NOMO-1 treated with DMSO at 0.1 percent for 48 hours (cell line): ENCODE data around the gene RCL1.
A peak's percentile ranks its signal among the peaks of the same experiment; 100 is the strongest.
"Not testable (repeated sequence)": the region's sequence is repeated elsewhere in the genome, so short reads cannot be mapped to it uniquely, and the experiment has no call there.

Experiments used
- DNase-seq: peaks from one replicate; lab custom pipeline; 2025; ENCODE audit not compliant: unreplicated experiment; lab: John Stamatoyannopoulos, UW

The RCL1 gene

DNA sequence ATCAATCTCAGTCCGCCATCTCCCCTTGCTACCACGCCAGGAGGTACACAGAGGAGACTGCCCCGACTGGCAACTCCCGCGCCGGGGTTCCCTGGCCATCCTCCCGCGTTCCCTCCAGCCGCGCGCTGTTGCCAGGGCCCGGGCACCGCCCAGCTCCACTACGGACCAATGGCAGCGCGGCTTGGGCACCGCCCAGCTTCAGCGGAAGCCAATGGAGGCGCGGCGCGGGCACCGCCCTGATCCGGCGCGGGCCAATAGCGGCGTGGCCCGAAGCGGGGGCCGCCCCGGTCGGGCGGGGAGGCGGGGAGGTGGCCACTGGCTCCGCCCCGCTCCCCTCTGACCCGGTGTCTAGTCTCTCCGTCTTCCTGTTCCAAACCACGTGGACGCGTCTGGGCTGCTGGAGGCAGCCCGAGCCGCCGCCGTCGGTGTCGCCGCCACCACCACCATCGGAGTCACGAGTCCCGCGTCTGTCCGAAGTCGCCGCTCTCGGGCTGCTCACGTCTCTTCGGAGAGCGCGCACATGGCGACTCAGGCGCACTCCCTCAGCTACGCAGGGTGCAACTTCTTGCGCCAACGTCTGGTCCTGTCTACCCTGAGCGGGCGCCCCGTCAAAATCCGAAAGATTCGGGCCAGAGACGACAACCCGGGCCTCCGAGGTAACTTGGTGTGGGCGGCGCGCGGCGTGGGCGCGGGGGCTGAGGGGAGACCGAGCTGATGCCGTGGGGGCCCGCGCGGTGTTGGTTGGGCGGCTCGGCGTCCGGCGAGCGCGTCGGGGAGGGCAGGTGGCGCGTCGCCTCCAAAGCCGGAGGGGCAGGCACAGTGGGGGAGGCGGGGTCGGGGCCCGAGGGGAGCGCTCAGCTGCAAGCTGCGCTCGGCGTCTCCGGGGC is at the start of gene RCL1:
Gene RCL1, plus strand, starts transcription at position 373 of the 887 bp plus-strand sequence. Its CDS starts 148 bp downstream, at position 521.
- peak; percentile 86 for DNase-seq

GRCh38 chr9:4743131-4743875 is 49.4 kb upstream of the RCL1 start:
- DNase-seq = no peak

GRCh38 chr9:4746278-4747030 is 46.3 kb upstream of the RCL1 start:
- DNase-seq = no peak

GRCh38 chr9:4748612-4749011 is 44.1 kb upstream of the RCL1 start:
- no peak for DNase-seq

DNA sequence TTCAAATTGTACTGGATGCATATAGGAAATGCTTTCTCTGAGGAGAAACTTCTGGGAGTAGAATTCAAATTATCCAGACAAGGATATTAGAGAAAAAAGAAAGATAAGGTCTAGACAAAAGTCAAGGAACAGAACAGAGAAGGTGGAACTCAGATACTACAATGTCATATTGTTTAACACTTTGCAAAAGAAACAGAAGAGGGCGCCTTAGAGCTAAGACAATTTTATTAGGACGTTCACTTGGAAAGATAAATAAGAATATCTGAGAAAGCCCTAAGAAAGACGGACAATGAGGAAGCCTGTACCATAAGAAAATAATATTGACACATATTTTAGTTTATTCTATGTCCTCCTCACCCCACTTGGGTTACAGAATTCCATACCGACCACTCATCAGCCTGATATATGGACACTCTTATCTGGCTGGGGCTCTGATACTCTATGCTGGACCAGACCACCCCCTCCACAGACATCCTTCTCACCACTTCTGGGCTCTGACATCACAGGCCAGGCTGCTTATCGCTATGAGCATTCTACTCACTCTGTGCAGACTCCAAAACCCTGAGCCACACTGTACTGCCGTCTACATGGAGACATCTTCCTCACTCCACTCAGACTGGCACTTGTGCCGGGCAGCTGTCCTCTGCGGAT is 42.6 kb upstream of the RCL1 start:
- DNase-seq = peak; percentile 34

DNA sequence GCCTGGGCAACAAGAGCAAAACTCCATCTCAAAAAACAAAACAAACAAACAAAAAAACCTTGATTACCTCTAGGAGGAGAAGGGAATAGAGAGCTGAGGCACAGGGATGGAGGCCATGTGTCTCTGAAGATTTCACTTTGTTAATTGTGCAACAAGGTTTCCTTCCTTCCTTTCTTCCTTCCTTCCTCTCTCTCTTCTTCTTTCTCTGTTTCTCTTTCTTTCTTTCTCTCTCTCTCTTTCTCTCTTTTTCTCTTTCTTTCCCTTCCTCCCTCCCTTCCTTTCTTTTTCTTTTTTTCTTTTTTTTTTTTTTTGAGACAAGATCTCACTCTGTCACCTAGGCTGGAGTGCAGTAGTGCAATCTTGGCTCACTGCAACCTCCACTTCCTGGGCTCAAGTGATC is 38.2 kb upstream of the RCL1 start:
- DNase-seq = not testable (repeated sequence)

DNA sequence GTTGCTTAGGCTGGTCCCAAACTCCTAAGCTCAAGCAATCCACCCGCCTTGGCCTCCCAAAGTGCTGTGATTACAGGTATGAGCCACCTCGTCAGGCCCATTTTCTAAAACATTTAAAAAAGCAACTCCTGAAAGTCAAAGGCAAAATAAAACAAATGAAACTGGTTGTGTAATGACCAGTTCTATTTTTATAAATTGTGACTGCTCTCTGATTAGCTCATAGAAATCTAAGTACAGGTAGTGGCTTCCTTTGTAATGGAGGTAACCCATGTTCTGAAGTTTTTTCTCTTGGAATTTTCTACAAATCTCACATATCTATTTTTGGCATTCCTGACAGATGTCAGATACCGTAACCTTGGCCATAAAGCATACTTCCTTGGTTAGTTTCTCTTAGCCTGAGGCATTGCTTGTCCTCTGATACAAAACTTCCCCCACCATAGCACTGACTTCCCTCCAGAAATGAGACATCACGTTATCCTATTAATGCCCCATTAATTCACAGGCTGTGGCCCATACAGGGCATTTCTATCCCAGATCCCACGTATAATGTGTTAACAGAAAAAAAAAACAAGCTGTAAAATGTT is 37.6 kb upstream of the RCL1 start:
- no peak for DNase-seq

DNA sequence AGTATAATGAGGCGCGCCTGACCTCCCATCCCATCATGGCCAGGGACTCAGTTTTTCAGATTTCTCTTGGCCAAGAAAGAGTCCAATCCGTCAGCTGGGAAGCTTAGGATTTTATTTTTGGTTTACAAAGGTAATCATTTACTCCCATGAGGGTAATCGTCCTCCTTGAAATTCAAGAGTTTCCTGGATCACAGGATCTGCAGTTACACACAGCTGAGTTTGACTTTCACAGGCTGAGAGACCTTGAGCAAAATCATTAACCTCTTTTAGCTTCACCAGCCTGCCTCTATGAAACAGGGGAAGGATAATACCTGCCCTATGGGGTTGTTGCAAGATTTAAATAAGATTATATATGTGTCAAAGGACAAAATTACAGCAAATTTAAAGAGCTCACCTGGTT is 36.3 kb upstream of the RCL1 start:
- no peak for DNase-seq

DNA sequence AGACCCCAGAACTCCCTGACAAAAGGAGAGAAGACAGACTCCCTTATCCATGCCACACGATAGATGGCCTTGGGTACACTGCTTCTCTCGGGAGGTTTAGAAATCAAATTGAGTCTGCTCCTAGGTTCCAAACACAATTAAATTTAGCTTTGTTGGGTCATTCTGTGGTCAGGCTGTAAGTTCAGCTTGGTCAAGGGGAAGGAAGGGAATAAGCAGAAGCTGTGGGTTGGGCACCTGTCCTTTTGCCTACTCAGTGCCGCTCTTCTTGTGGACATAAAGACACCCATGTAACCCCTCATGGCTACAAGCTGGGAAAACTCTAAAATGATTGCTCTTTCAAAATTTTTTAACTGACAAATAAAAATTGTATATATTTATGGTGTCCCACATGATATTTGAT is 32.6 kb upstream of the RCL1 start:
- DNase-seq = peak; percentile 55

GRCh38 chr9:4762108-4762885 is 30.4 kb upstream of the RCL1 start:
- DNase-seq = peak; percentile 49

DNA sequence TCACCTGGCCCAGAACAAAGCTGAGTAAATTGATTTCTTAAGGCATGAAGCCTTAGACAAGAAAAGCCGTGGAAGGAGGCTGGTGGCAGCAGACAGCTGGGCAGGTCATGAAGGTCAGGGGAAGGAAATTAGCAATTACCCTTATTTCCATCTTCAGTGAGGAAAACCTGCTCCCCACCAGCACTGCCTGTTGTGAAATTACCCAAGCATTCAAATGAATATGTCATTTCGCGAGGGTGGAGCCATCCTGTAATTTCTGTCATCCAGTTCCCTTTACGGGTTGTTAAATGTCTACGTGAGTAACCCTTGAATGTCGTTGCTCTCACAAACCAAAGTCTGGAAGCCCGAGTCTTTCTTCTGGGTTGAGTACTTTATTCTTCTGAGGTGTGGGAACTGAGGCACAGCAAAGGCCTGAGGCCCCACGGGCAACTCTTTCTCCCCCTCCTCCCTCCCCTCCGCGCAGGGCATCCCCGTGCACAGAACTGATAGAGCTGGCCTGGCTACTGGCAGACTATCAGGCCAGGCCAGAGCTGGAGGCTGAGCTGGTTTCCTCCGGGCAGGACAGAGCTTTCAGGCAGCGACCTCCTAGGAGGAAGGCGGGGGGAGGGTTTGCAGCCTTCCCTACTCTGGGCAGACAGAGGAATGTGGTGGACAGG is 29.7 kb upstream of the RCL1 start:
- DNase-seq = peak; percentile 76

GRCh38 chr9:4764033-4764432 is 28.7 kb upstream of the RCL1 start:
- no peak for DNase-seq

DNA sequence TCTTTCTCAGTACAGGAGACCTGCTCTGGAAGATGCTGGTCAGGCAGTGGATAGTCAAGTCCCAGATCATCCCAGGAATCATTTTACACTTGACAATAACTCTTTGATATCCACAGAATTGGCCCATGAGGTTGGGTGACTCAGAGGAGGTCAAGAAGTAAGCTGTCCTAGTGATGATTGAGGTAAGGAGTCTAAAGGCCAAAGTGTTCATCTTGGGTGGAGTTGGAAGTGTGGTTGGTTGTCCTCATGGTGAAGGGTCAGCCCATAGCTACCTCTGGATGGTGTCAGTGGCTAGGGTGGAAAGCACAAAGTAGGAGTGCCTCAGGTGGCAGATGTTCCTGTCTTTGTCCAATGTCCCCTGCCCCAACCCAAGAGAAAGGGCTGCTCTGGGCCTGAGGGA is 24.1 kb upstream of the RCL1 start:
- no peak for DNase-seq

DNA sequence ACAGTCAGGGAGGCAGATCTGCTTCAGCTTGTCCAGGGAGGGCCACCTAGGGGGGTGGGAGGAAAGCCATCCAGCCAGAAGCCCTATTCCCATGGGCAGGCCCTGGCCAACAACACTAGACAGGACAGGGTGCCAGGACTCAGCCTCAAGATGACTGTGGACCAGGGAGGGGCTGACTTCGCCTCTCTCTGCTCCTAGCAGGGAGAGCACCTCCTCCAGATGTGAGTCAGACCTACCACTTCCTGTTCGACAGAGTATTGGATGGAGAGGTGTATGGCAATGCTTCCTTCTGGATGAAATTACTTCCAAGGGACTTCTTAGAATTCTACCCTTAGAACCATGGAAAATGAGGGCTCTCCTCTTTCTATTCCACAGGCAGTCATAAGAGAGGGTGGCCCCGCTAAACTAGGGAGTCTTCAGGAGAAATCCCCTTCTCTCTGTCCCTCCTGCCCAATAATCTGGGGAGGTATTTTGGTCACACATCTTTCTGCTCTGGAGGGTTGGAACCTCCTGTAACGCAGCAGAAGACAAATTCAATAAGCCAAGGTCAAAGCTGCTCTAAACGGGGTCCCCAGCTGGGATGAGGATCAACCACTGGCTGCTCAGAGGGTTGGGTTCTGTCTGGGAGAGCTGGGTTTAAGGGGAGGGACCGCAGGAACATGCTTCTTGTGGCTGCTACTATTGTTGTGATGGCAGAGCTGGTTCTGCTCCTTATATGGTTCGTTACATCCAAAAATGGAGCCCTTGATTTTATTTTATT is 23.2 kb upstream of the RCL1 start:
- no peak for DNase-seq

GRCh38 chr9:4771788-4772187 is 21.0 kb upstream of the RCL1 start:
- no peak for DNase-seq

DNA sequence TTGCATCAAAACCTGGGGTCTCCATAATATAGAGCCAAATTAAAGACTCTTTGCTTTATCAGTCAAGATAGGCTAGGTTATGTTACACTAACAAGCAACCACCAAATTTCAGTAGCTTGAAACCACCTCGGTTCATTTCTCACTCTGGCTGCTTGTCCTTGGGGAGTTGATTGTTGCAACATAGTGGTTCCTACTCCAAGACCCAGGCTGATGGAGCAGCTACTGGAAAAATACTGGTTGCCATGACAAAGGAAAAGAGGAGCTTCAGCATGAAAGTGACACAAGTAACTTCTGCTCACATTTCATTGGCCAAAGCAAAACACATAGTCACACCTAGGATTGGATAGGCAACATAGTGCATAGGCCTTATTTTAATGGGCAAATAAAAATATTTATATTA is 18.5 kb upstream of the RCL1 start:
- DNase-seq = no peak

- not testable (repeated sequence) for DNase-seq
Observed at GRCh38 chr9:4774958-4775357, 17.8 kb upstream of the RCL1 start.

DNA sequence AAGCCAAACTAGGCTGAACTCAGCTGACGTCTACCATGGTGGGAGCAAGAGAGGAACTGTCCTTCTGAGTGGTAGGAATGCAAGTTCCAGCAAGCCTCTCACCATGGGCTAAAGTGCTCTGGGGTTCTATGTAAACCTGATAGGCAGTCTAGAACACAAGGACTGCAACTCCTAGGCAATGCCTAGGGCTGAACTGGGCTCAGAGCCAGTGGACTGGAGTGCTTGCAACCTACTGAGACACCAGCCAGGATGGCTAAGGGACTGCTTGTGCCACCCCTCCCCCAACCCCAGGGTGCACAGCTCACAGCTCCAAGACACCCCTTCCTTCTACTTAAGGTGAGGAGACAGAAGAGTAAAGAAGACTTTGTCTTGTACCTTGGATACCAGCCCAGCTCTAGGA is 12.1 kb upstream of the RCL1 start:
- DNase-seq = no peak

DNA sequence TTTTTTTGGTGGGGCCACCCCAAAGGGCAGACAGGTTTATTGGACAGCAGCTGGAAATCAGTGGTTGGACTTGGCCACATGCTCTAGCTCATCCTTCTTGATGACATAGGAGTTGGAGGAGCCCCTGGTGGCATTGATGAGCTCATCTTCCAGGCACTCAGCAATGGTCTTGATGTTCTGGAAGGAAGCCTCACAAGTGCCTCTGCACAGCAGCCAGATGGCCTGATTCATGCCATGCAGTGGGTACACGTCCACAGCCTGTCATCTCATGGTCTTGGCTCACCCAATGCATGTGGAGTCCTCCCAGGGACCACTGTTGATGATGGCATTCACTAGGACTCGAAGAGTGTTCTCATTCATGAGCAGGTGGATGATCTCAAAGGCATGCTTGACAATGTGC is 11.3 kb upstream of the RCL1 start:
- DNase-seq = no peak
